Coronary artery (tissue), 2 donors: ENCODE data around the gene FASTKD3.

Experiments
- DNase-seq: peaks from one replicate; pipeline ENCODE4 v3.0.0-alpha.2; 2017; ENCODE audit warnings: low spot score
- H3K27ac ChIP-seq, 2 donors: fragments of 200-600 bp; sonication (generic); one replicate each; pipeline ENCODE4 v1.5.1; 2016 to 2019
- H3K4me3 ChIP-seq: fragments of 200-600 bp; sonication (generic); 2 replicates; pipeline ENCODE4 v1.5.1; 2016; ENCODE audit warnings: mild to moderate bottlenecking, moderate library complexity
- TF ChIP-seq, protein P1 (sequence below): fragments of 200-600 bp; sonication (generic); IDR thresholded peaks from one replicate; pipeline ENCODE4 v1.5.1; 2019; ENCODE audit warnings: antibody characterized with exemption

Gene FASTKD3

GRCh38 chr5:7852988-7853387 is 15.8 kb downstream of the FASTKD3 start:
- H3K4me3 ChIP-seq, result no peak overlapping the region
- TF ChIP-seq, protein P1, sequence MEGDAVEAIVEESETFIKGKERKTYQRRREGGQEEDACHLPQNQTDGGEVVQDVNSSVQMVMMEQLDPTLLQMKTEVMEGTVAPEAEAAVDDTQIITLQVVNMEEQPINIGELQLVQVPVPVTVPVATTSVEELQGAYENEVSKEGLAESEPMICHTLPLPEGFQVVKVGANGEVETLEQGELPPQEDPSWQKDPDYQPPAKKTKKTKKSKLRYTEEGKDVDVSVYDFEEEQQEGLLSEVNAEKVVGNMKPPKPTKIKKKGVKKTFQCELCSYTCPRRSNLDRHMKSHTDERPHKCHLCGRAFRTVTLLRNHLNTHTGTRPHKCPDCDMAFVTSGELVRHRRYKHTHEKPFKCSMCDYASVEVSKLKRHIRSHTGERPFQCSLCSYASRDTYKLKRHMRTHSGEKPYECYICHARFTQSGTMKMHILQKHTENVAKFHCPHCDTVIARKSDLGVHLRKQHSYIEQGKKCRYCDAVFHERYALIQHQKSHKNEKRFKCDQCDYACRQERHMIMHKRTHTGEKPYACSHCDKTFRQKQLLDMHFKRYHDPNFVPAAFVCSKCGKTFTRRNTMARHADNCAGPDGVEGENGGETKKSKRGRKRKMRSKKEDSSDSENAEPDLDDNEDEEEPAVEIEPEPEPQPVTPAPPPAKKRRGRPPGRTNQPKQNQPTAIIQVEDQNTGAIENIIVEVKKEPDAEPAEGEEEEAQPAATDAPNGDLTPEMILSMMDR, result no peak
- no peak for DNase-seq
- no peak overlapping the region for H3K27ac ChIP-seq

DNA sequence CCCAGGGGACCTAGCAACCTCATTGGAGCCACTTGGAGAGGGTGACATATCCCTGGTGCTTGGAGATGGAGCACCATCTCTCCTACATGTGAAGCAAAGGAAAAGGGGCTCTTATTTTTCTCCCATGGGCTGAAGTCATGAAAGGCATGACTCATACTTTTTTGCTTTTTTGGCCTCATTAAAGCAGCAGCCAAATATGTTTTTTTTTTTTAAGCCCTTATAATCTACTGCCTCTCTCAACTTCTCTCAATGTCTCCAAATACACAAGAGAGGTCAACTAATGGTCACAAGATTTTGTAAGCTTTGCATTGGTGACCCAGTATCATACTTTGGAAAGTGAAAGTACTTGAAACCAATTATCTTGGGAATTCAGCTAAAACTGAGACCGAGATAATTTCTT is 16.3 kb downstream of the FASTKD3 start:
- no peak overlapping the region for H3K27ac ChIP-seq
- no peak for DNase-seq
- TF ChIP-seq, protein P1, result no peak
- no peak overlapping the region for H3K4me3 ChIP-seq

DNA sequence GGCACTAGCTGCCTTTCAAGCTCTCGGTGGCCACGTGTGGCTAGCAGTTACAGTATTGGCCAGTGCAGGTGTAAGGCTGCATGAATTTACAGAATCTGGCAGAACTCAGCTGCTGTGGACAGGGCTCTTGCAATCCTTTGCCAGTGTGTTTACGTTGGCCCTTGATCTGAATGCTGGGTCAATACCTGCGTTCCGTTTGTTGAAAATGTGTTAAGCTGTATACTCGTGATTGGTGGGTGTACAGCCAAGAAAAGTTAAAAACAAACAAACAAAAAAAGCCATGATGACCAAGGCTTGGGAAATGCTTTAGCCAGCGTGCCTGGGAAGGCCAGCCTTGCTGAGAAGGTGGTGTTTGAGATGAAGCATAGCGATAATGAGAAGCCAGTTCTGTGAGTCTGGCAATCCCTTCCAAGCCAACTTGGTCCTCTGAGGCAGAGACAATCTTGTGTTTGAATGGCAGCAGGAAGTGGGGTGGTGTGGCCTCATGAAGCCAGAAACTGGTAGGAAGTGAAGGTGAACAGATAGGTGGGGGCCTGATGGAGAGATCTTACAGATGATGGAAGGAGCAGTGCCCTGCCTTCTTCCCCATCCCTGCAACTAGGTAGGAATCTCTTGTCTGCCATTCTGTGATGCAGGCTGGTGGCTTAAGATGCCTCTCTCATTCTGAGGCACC is 17.1 kb downstream of the FASTKD3 start:
- no peak overlapping the region for H3K27ac ChIP-seq
- DNase-seq, result no peak
- H3K4me3 ChIP-seq, result no peak overlapping the region
- TF ChIP-seq, protein P1, result no peak

- Histone ChIP-seq H3K4me3 (peak overlapping the region; percentile 85), H3K27ac (no peak overlapping the region)
- no peak for DNase-seq
- TF ChIP-seq, protein P1, result no peak
Observed at GRCh38 chr5:7851240-7851592, 17.6 kb downstream of the FASTKD3 start.

DNA sequence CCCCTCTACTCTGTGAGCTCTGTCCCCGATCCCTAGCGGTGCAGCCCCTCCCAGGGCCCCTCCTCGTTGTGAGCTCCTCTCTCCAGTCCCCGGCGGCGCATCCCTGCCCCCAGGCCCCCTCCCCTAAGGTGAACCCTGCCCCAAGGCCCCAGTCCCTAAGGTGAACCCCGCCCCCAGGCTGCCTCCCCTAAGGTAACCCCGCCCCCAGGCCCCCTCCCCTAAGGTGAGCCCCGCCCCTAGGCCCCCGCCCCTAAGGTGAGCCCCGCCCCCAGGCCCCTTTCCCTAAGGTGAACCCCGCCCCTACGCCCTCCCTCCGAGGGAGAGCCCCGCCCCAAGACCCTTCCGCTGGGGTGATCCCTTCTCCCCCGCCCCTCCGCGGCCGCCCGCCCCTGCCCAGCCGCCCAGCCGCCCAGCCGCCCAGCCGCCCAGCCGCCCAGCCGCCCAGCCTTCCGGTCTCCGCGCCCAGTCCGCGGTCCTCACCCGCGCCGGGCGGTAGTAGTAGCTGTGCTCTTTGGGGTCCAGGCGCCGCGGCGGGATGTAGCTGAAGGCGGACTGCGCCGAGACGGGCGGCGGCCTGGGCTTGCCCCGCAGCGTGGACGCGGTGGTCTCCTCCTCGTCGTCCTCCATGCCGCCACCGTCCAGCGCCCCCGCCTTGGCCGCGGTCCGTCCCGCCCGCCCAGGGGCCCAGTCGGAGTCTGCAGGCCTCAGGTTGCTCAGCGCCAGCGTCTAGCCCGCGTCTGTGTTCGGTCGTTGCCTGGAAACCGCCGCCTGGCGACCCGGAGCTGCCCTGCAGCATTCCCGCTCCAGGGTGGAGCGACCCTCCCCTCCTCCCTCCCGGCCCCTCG is 18.2 kb downstream of the FASTKD3 start, which contains the start of gene CFAP90:
CFAP90 (minus strand) TSS at position 739 of the 845 bp plus-strand sequence; CDS start at position 627, 112 bp downstream.
- H3K4me3 ChIP-seq, result peak within 1 kb of the TSS; percentile 85
- DNase-seq, result no peak
- TF ChIP-seq, protein P1, result no peak
- no peak within 1 kb of the TSS for H3K27ac ChIP-seq

DNA sequence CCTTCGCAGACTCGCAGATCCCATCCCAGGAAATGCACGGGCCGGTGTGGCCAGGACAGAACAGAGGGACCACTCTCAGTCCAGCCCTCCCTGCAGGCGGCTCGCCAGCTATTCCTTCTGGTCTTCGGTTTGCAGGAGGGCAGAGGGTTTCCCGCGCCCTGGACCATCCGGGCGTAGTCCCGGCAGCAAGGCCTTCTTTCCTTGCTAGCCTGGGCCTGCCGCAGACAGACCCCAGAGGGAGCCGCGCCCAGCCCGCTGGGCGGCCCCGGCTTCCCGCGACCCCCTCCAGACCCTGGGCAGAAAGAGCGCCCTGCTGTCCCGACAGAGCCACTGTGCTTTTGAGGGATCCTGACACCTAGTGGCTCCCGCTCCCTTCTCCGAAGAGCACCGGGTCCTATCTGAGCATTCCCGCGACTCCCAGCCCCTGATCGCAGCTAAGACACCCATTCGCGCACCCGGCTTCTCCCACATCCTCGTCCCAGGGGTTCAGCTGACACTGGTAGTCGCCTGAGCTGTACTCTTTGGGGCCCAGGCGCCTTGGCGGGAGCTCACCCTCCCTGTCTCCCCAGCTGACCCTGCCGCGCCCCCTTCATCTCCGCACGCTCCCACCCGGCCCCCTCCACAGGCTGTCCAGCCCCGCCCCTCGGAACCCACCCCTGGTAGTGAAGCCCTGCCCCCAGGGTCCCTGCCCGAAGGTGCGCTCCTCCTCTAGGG is 19.0 kb downstream of the FASTKD3 start:
- DNase-seq, result no peak

More for the DNA sequence above, 19.0 kb downstream of the FASTKD3 start:
- H3K27ac ChIP-seq, result no peak overlapping the region
- TF ChIP-seq, protein P1, result no peak
- H3K4me3 ChIP-seq, result peak overlapping the region; percentile 85
